CD4-positive, alpha-beta T cell (primary cell): ENCODE measurements around the gene FBXO36. TPM values are rescaled to one million over a fixed set of nuclear protein-coding genes. Genes with fewer than 3 reads are reported as not detected.

Source experiments
- ATAC-seq: fragments of 200-7000 bp; cut with Tn5 transposase; one replicate; pipeline ENCODE4 v1.10.0; 2022; ENCODE audit warnings: mild to moderate bottlenecking; ENCODE audit not compliant: poor library complexity
- CTCF ChIA-PET: fragments of 350-600 bp; sonication (Branson Sonifier 250); formaldehyde crosslinking; loops from one replicate; lab custom pipeline; 2021; ENCODE audit warnings: antibody characterized with exemption, inconsistent platforms; lab: Charles Lee
- POLR2A ChIA-PET: fragments of 350-600 bp; sonication (Branson Sonifier 250); formaldehyde crosslinking; loops from one replicate; lab custom pipeline; 2021; ENCODE audit warnings: antibody characterized with exemption, inconsistent platforms; lab: Charles Lee
- DNase-seq, 14 experiments: peaks; one replicate each; pipeline ENCODE4 v3.0.0-alpha.2; 2013 to 2020; ENCODE audit warnings: mixed read lengths in 2 of 14
- H3K27ac ChIP-seq, 2 donors: one replicate each; pipeline versions ENCODE4 v1.5.1 to v1.7.0; 2013; ENCODE audit warnings: low read length in 2 of 2, low read depth in 1 of 2, mild to moderate bottlenecking in 1 of 2
- H3K27me3 ChIP-seq, 2 experiments: 1 replicate in 1 of 2; 2 replicates in 1 of 2; pipeline versions ENCODE4 v1.6.1 to v1.7.0; 2013; ENCODE audit warnings: low read length in 2 of 2, control low read depth in 1 of 2, mild to moderate bottlenecking in 1 of 2, moderate library complexity in 1 of 2; ENCODE audit not compliant: insufficient read depth in 2 of 2, control insufficient read depth in 1 of 2
- H3K36me3 ChIP-seq: one replicate; pipeline ENCODE4 v1.6.1; 2013; ENCODE audit warnings: low read length, control low read depth; ENCODE audit not compliant: insufficient read depth
- H3K4me1 ChIP-seq: one replicate; pipeline ENCODE4 v1.6.1; 2013; ENCODE audit warnings: low read length, control low read depth; ENCODE audit not compliant: insufficient read depth
- H3K4me3 ChIP-seq: one replicate; pipeline ENCODE4 v1.5.1; 2013; ENCODE audit warnings: mild to moderate bottlenecking, low read length, moderate library complexity
- H3K9me3 ChIP-seq, 2 experiments: 1 replicate in 1 of 2; 2 replicates in 1 of 2; pipeline versions ENCODE4 v1.6.1 to v1.7.0; 2013; ENCODE audit warnings: low read length in 2 of 2, mild to moderate bottlenecking in 2 of 2, control low read depth in 1 of 2, moderate library complexity in 1 of 2; ENCODE audit not compliant: control insufficient read depth in 1 of 2, insufficient read depth in 1 of 2
- H3K27ac Mint-ChIP-seq: one replicate; pipeline ENCODE4 v1.8.0; 2020; ENCODE audit warnings: mixed read lengths
- H3K27me3 Mint-ChIP-seq: one replicate; pipeline ENCODE4 v1.8.0; 2021; ENCODE audit warnings: mixed read lengths
- H3K36me3 Mint-ChIP-seq: one replicate; pipeline ENCODE4 v1.8.0; 2021; ENCODE audit warnings: low read depth, mixed read lengths
- H3K4me1 Mint-ChIP-seq: one replicate; pipeline ENCODE4 v1.8.0; 2021; ENCODE audit warnings: low read depth, mixed read lengths
- H3K4me3 Mint-ChIP-seq: one replicate; pipeline ENCODE4 v1.8.0; 2020; ENCODE audit warnings: mild to moderate bottlenecking, mixed read lengths
- H3K9me3 Mint-ChIP-seq: one replicate; pipeline ENCODE4 v1.8.0; 2020; ENCODE audit warnings: mixed read lengths
- CTCF ChIP-seq: fragments of 200-600 bp; IDR thresholded peaks from one replicate; pipeline ENCODE4 v1.8.0; 2022; ENCODE audit warnings: antibody characterized with exemption, mild to moderate bottlenecking
- intact Hi-C, 2 experiments: fragments of 100-400 bp; cut with DNase I in 1 of 2; cut with micrococcal nuclease in 1 of 2; formaldehyde crosslinking; loops; one replicate each; pipeline versions ENCODE4 v1.15.1 to v1.9.0; 2023 to 2025; cut with DNase I, micrococcal nuclease
- total RNA-seq, 174 experiments: library from RNA in 2 of 174; stranded (reverse) in 2 of 174; gene quantifications; one replicate each; pipeline ENCODE4 v1.2.3 and lab custom pipeline; 2021 to 2026

The FBXO36 gene
- total RNA-seq, 2 experiments from 2014 or later: 0.52 to 0.84 TPM

- DNase-seq: no peak
- Histone ChIP-seq H3K36me3 (no peaks in the 10 kb centered on the region), H3K9me3 (no peaks in the 10 kb centered on the region), H3K4me3 (no peak overlapping the region), H3K27me3 (no peaks in the 10 kb centered on the region), H3K4me1 (no peaks in the 10 kb centered on the region), H3K27ac (no peak overlapping the region)
- ChIA-PET CTCF (no interaction called here), POLR2A (no interaction called here)
- intact Hi-C loops: no loop called here
- Mint-ChIP-seq H3K27ac (no peak overlapping the region), H3K9me3 (no peaks in the 10 kb centered on the region), H3K4me1 (no peaks in the 10 kb centered on the region), H3K27me3 (no peaks in the 10 kb centered on the region), H3K36me3 (no peaks in the 10 kb centered on the region), H3K4me3 (no peak overlapping the region)
- ATAC-seq: no peak
- TF ChIP-seq CTCF: no peak
Observed at GRCh38 chr2:229996320-229996719, 74.0 kb downstream of the FBXO36 start.

- Mint-ChIP-seq H3K27ac (no peak overlapping the region), H3K4me1 (no peaks in the 10 kb centered on the region), H3K27me3 (no peaks in the 10 kb centered on the region), H3K4me3 (no peak overlapping the region), H3K9me3 (no peaks in the 10 kb centered on the region), H3K36me3 (no peaks in the 10 kb centered on the region)
- Histone ChIP-seq H3K27ac (no peak overlapping the region), H3K4me3 (no peak overlapping the region), H3K27me3 (no peaks in the 10 kb centered on the region), H3K4me1 (no peaks in the 10 kb centered on the region), H3K36me3 (no peaks in the 10 kb centered on the region), H3K9me3 (no peaks in the 10 kb centered on the region)
- POLR2A ChIA-PET: no interaction called here
- intact Hi-C loops: no loop called here
- DNase-seq (no peak), ATAC-seq (no peak)
- CTCF ChIA-PET: no interaction called here
- TF ChIP-seq CTCF: no peak
Observed at GRCh38 chr2:229997565-229997964, 75.3 kb downstream of the FBXO36 start.

DNA sequence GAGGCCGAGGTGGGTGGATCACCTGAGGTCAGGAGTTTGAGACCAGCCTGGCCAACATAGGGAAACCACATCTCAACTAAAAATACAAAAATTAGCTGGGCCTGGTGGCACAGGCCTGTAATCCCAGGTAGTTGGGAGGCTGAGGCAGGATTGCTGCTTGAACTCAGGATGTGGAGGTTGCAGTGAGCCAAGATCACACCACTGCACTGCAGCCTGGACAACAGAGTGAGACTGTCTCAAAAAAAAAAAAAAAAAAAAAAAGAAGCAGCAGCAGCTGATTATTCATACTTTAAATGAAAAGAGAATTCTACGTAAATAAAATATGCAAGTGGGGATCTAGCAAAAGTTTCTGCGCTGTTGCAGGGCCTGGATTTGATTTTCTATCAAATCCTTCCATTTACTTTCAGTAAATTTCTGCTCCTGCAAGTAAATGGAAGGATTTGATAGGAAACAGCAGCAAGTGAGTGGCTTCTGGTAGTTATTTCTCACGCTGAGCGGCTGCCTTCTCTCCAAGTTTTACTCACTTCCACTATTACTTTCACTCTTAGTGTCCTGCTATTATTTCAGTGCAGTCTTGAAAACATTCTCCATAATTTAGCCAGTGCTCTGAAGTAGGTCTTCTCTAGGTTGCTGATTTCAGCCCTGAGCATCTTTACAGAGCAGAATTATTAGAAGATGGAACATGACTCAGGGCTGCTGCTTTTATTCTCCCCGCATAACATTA, 78.0 kb downstream of the FBXO36 start:
- DNase-seq (no peak), ATAC-seq (no peak)
- Histone ChIP-seq H3K27me3 (no peaks in the 10 kb centered on the region), H3K4me3 (no peak overlapping the region), H3K4me1 (no peaks in the 10 kb centered on the region), H3K27ac (no peak overlapping the region), H3K9me3 (no peaks in the 10 kb centered on the region), H3K36me3 (no peaks in the 10 kb centered on the region)
- intact Hi-C loops: no loop called here
- TF ChIP-seq CTCF: no peak
- no peak overlapping the region for H3K27ac Mint-ChIP-seq
- CTCF ChIA-PET: interaction anchor here (0.9 to 1.0 kb wide), 2 partner anchors 8 kb away, joined by 3 to 4 read pairs; no protein-coding TSS in a partner anchor
- H3K27me3 Mint-ChIP-seq: no peaks in the 10 kb centered on the region
- POLR2A ChIA-PET: no interaction called here
- no peaks in the 10 kb centered on the region for H3K36me3 Mint-ChIP-seq
- no peak overlapping the region for H3K4me3 Mint-ChIP-seq
- H3K4me1 Mint-ChIP-seq: no peaks in the 10 kb centered on the region
- no peaks in the 10 kb centered on the region for H3K9me3 Mint-ChIP-seq
